ENCODE results near the gene NSUN6.

GRCh38 chr10:18523858-18524257 is 127.5 kb downstream of the NSUN6 start:
- TF ChIP-seq CTCF (IDR thresholded peaks at IDR 0.05), result no peak
- TF ChIP-seq POLR2A (IDR thresholded peaks at IDR 0.05), result no peak
- TF ChIP-seq POLR2AphosphoS5 (IDR thresholded peaks at IDR 0.05), result no peak
